ENCODE measurements around the gene RPS6KA2. TPM values are rescaled to one million over a fixed set of nuclear protein-coding genes. Genes with fewer than 3 reads are reported as not detected.
A peak's percentile ranks its signal among the peaks of the same experiment; 100 is the strongest.

Gene RPS6KA2
- total RNA-seq, 1 donor from 2014 or later = 124 TPM

GRCh38 chr6:166417285-166417691, 209.8 kb downstream of the RPS6KA2 start:
- H3K27me3 Mint-ChIP-seq (ENCODE audit: low read depth) = no peaks in the 10 kb centered on the region
- H3K9me3 Mint-ChIP-seq (ENCODE audit: low read depth) = no peaks in the 10 kb centered on the region
- no peak overlapping the region for H3K27ac Mint-ChIP-seq (ENCODE audit: unreplicated experiment)
- no peak for TF ChIP-seq CTCF (IDR thresholded peaks at IDR 0.05)
- peaks cover 47% of the 10 kb centered on the region for H3K36me3 Mint-ChIP-seq (ENCODE audit: low read depth)
- DNase-seq (ENCODE audit: low spot score) = no peak
- no peak overlapping the region for H3K4me3 Mint-ChIP-seq (ENCODE audit: unreplicated experiment)
- H3K4me1 Mint-ChIP-seq (ENCODE audit: low read depth) = peaks cover 6% of the 10 kb centered on the region

- DNase-seq (ENCODE audit: low spot score) = no peak
- H3K36me3 Mint-ChIP-seq (ENCODE audit: low read depth) = peaks cover 50% of the 10 kb centered on the region
Measured at GRCh38 chr6:166415833-166416347, 211.2 kb downstream of the RPS6KA2 start.

GRCh38 chr6:166415306-166415705, 211.7 kb downstream of the RPS6KA2 start:
- H3K9me3 Mint-ChIP-seq (ENCODE audit: low read depth) = no peaks in the 10 kb centered on the region
- peaks cover 50% of the 10 kb centered on the region for H3K36me3 Mint-ChIP-seq (ENCODE audit: low read depth)
- H3K4me3 Mint-ChIP-seq (ENCODE audit: unreplicated experiment) = no peak overlapping the region
- no peaks in the 10 kb centered on the region for H3K27me3 Mint-ChIP-seq (ENCODE audit: low read depth)
- H3K27ac Mint-ChIP-seq (ENCODE audit: unreplicated experiment) = no peak overlapping the region
- peaks cover 3% of the 10 kb centered on the region for H3K4me1 Mint-ChIP-seq (ENCODE audit: low read depth)
- no peak for TF ChIP-seq CTCF (IDR thresholded peaks at IDR 0.05)
- DNase-seq (ENCODE audit: low spot score) = no peak

More at GRCh38 chr6:166415833-166416347, 211.2 kb downstream of the RPS6KA2 start:
- no peaks in the 10 kb centered on the region for H3K27me3 Mint-ChIP-seq (ENCODE audit: low read depth)
- H3K9me3 Mint-ChIP-seq (ENCODE audit: low read depth) = no peaks in the 10 kb centered on the region
- H3K4me1 Mint-ChIP-seq (ENCODE audit: low read depth) = peaks cover 6% of the 10 kb centered on the region
- TF ChIP-seq CTCF (IDR thresholded peaks at IDR 0.05) = no peak
- H3K27ac Mint-ChIP-seq (ENCODE audit: unreplicated experiment) = peak overlapping the region; percentile 32
- no peak overlapping the region for H3K4me3 Mint-ChIP-seq (ENCODE audit: unreplicated experiment)

GRCh38 chr6:166413491-166413951, 213.5 kb downstream of the RPS6KA2 start:
- H3K36me3 Mint-ChIP-seq (ENCODE audit: low read depth) = peaks cover 46% of the 10 kb centered on the region
- no peak for TF ChIP-seq CTCF (IDR thresholded peaks at IDR 0.05)
- no peaks in the 10 kb centered on the region for H3K27me3 Mint-ChIP-seq (ENCODE audit: low read depth)
- no peaks in the 10 kb centered on the region for H3K4me1 Mint-ChIP-seq (ENCODE audit: low read depth)
- H3K4me3 Mint-ChIP-seq (ENCODE audit: unreplicated experiment) = no peak overlapping the region
- no peaks in the 10 kb centered on the region for H3K9me3 Mint-ChIP-seq (ENCODE audit: low read depth)
- H3K27ac Mint-ChIP-seq (ENCODE audit: unreplicated experiment) = no peak overlapping the region
- DNase-seq (ENCODE audit: low spot score) = no peak

GRCh38 chr6:166412911-166413384, 214.1 kb downstream of the RPS6KA2 start:
- Mint-ChIP-seq H3K27ac (ENCODE audit: unreplicated experiment) (no peak overlapping the region), H3K36me3 (ENCODE audit: low read depth) (peaks cover 45% of the 10 kb centered on the region), H3K4me1 (ENCODE audit: low read depth) (no peaks in the 10 kb centered on the region), H3K27me3 (ENCODE audit: low read depth) (no peaks in the 10 kb centered on the region), H3K9me3 (ENCODE audit: low read depth) (no peaks in the 10 kb centered on the region), H3K4me3 (ENCODE audit: unreplicated experiment) (no peak overlapping the region)
- DNase-seq (ENCODE audit: low spot score) = no peak
- TF ChIP-seq CTCF (IDR thresholded peaks at IDR 0.05) = no peak
